ENCODE measurements around the gene CDCA7L.

- TF ChIP-seq POLR2A (IDR thresholded peaks at IDR 0.05) (no peak), CTCF (IDR thresholded peaks at IDR 0.05) (no peak)
Measured at GRCh38 chr7:21983056-21983455, 37.4 kb upstream of the CDCA7L start.

All from testis (tissue), 2 donors.